OCI-LY1 (cell line): ENCODE measurements around the gene EPHB2.

Source experiments
- CTCF ChIP-seq: fragments of 200-600 bp; sonication (generic), shearing (Covaris generic); IDR thresholded peaks from 2 replicates; pipeline ENCODE4 v1.5.1; 2017; ENCODE audit warnings: mild to moderate bottlenecking, antibody characterized with exemption, low read length, moderate library complexity, mixed read lengths
- EZH2 ChIP-seq: fragments of 200-600 bp; sonication (generic), shearing (Covaris generic); IDR thresholded peaks from 2 replicates; pipeline ENCODE4 v1.8.0; 2017; ENCODE audit warnings: borderline replicate concordance, mixed run types, mild to moderate bottlenecking, antibody characterized with exemption, low read length, moderate library complexity, mixed read lengths

- no peak for TF ChIP-seq CTCF
- TF ChIP-seq EZH2, result no peak
Measured at GRCh38 chr1:22786719-22787489, 76.3 kb downstream of the EPHB2 start.
